WTC11 (cell line): ENCODE data around the gene TJAP1.

Experiments used
- CBFB ChIP-seq: sonication (generic); formaldehyde crosslinking; IDR thresholded peaks from 2 replicates; pipeline ENCODE4 v1.8.1; 2022; ENCODE audit warnings: mild to moderate bottlenecking, low read depth, missing genetic modification reagents
- CREM ChIP-seq: sonication (generic); formaldehyde crosslinking; IDR thresholded peaks from 2 replicates; pipeline ENCODE4 v1.8.1; 2022; ENCODE audit warnings: mild to moderate bottlenecking, missing genetic modification reagents, moderate library complexity
- E2F5 ChIP-seq: sonication (generic); formaldehyde crosslinking; IDR thresholded peaks from 2 replicates; pipeline ENCODE4 v1.8.1; 2022; ENCODE audit warnings: mild to moderate bottlenecking, moderate library complexity, missing genetic modification reagents
- EMX1 ChIP-seq: fragments of 250-450 bp; sonication (Bioruptor Pico); IDR thresholded peaks from 2 replicates; pipeline ENCODE4 v1.8.0; 2021; ENCODE audit warnings: mild to moderate bottlenecking
- FOXJ3 ChIP-seq: sonication (generic); formaldehyde crosslinking; IDR thresholded peaks from 2 replicates; pipeline ENCODE4 v1.9.0; 2021; ENCODE audit warnings: missing genetic modification reagents, mild to moderate bottlenecking, borderline replicate concordance
- IRF2 ChIP-seq: sonication (generic); formaldehyde crosslinking; IDR thresholded peaks from 2 replicates; pipeline ENCODE4 v1.8.0; 2022; ENCODE audit warnings: low read depth, missing genetic modification reagents, borderline replicate concordance
- JUN ChIP-seq: sonication (generic); formaldehyde crosslinking; IDR thresholded peaks from 2 replicates; pipeline ENCODE4 v1.8.0; 2023; ENCODE audit warnings: mild to moderate bottlenecking, missing genetic modification reagents
- NFYB ChIP-seq: sonication (generic); formaldehyde crosslinking; conservative IDR thresholded peaks from 2 replicates; pipeline ENCODE4 v1.8.0; 2022; ENCODE audit warnings: low read depth, missing genetic modification reagents
- RELA ChIP-seq: sonication (generic); formaldehyde crosslinking; IDR thresholded peaks from 2 replicates; pipeline ENCODE4 v1.8.1; 2022; ENCODE audit warnings: missing genetic modification reagents, mild to moderate bottlenecking, borderline replicate concordance
- SP1 ChIP-seq: sonication (generic); formaldehyde crosslinking; conservative IDR thresholded peaks from 2 replicates; pipeline ENCODE4 v1.8.1; 2022; ENCODE audit warnings: missing genetic modification reagents
- TF ChIP-seq, protein P1 (sequence below): fragments of 200-600 bp; IDR thresholded peaks from 2 replicates; pipeline ENCODE4 v1.8.0; 2022; ENCODE audit warnings: antibody characterized with exemption
- TF ChIP-seq, protein P2 (sequence below): sonication (generic); formaldehyde crosslinking; IDR thresholded peaks from 2 replicates; pipeline ENCODE4 v1.8.1; 2023; ENCODE audit warnings: mild to moderate bottlenecking, moderate library complexity, missing genetic modification reagents

DNA sequence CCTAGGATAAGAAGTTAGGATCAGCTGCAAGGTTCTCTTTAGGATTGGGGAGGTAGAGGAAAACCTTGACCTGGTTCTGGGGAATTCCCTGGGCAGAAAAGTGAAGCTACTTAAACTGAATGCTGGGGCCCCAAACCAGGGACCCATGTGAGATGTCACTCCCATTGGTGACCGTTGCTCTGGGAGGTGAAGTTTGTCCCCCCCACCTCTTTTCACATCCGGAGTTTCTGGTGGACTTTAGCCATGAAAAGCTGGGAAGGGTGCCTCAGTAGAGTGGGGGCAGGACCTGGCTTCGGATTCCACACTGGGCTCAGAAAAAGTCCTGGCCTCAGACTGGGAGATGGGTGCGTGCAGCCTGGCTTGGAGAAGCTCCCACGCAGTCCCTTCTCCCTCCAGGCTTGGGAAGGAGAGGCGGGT, 13.2 kb downstream of the TJAP1 start:
- TF ChIP-seq NFYB (CRISPR knock-in tag) (no peak), CREM (CRISPR knock-in tag) (no peak), IRF2 (no peak), EMX1 (CRISPR knock-in tag) (no peak), FOXJ3 (CRISPR knock-in tag) (no peak), RELA (CRISPR knock-in tag) (no peak), E2F5 (CRISPR knock-in tag) (no peak), CBFB (CRISPR knock-in tag) (no peak), SP1 (CRISPR knock-in tag) (no peak), JUN (CRISPR knock-in tag) (no peak)
- TF ChIP-seq, protein P1, sequence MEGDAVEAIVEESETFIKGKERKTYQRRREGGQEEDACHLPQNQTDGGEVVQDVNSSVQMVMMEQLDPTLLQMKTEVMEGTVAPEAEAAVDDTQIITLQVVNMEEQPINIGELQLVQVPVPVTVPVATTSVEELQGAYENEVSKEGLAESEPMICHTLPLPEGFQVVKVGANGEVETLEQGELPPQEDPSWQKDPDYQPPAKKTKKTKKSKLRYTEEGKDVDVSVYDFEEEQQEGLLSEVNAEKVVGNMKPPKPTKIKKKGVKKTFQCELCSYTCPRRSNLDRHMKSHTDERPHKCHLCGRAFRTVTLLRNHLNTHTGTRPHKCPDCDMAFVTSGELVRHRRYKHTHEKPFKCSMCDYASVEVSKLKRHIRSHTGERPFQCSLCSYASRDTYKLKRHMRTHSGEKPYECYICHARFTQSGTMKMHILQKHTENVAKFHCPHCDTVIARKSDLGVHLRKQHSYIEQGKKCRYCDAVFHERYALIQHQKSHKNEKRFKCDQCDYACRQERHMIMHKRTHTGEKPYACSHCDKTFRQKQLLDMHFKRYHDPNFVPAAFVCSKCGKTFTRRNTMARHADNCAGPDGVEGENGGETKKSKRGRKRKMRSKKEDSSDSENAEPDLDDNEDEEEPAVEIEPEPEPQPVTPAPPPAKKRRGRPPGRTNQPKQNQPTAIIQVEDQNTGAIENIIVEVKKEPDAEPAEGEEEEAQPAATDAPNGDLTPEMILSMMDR = no peak
- TF ChIP-seq, protein P2, sequence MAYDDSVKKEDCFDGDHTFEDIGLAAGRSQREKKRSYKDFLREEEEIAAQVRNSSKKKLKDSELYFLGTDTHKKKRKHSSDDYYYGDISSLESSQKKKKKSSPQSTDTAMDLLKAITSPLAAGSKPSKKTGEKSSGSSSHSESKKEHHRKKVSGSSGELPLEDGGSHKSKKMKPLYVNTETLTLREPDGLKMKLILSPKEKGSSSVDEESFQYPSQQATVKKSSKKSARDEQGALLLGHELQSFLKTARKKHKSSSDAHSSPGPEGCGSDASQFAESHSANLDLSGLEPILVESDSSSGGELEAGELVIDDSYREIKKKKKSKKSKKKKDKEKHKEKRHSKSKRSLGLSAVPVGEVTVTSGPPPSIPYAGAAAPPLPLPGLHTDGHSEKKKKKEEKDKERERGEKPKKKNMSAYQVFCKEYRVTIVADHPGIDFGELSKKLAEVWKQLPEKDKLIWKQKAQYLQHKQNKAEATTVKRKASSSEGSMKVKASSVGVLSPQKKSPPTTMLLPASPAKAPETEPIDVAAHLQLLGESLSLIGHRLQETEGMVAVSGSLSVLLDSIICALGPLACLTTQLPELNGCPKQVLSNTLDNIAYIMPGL (CRISPR knock-in tag) = no peak
